Midbrain (tissue), 1 donor: ENCODE data around the gene VSTM2L.

ENCODE experiments used
- DNase-seq: peaks from one replicate; lab custom pipeline; 2025; lab: John Stamatoyannopoulos, UW

VSTM2L gene

GRCh38 chr20:37988306-37988954, 85.5 kb downstream of the VSTM2L start:
- DNase-seq, result no peak

GRCh38 chr20:37989601-37990295, 86.8 kb downstream of the VSTM2L start:
- DNase-seq, result no peak

GRCh38 chr20:37990571-37991151, 87.7 kb downstream of the VSTM2L start:
- DNase-seq, result no peak

- no peak for DNase-seq
These were observed 88.4 kb downstream of the VSTM2L start for GRCh38 chr20:37991157-37991866.

- no peak for DNase-seq
These were observed 89.0 kb downstream of the VSTM2L start for GRCh38 chr20:37991908-37992307.

- DNase-seq, result no peak
These were observed 90.0 kb downstream of the VSTM2L start for GRCh38 chr20:37992802-37993409.

- DNase-seq, result no peak
These were observed 91.6 kb downstream of the VSTM2L start for GRCh38 chr20:37994512-37994911.
